Measurements from ENCODE around the gene SLC12A5.

- TF ChIP-seq CTCF (IDR thresholded peaks at IDR 0.05) (no peak), POLR2A (IDR thresholded peaks at IDR 0.05) (no peak)
These were observed 80.0 kb downstream of the SLC12A5 start for GRCh38 chr20:46108976-46109375.

Data from Peyer's patch (tissue), 4 donors.